GM21390 (cell line): ENCODE results near the gene AGAP1.

Experiments
- ATAC-seq: cut with Tn5 transposase; IDR thresholded peaks from one replicate; pipeline ENCODE4 v1.9.1; 2021; ENCODE audit not compliant: unreplicated experiment

AGAP1 gene

DNA sequence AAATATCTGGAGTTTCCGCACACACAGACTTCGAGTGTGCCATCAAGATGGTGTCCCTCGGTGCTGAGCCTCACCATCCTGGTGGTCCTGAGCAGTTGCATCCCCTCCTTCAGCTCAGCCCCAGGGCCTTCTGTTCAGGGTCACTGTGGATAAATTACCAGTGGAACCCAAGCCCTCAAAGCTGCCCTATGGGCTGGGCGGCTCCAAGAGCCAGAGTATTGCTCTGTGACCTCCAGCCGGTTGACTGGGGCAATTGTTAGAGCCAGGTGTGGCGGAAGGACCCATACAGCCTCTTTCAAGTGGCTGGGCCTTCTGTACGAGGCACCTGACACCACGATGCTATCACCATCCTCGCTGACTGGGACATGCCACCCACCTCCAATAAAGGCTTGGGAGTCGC is 458.9 kb downstream of the AGAP1 start:
- ATAC-seq = no peak

DNA sequence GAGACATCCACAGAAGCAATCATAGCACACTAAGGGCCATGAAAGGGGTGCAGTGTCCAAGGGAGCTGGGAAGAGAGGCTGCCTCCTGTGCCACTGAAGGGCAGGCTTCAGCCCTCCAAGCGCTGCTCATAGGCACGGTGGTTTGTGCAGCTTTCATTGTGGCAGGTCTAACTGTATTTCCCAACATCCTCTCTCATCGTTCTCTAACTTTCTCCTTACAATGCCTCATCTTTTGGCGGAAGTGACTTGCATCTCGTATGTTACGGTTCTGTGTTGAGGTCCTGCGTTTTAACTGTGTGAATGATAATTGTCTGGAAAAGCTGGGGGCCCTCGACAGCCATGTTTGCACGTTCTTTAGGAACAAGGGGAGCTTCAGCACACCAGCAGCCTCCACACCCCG is 460.4 kb downstream of the AGAP1 start:
- no peak for ATAC-seq

DNA sequence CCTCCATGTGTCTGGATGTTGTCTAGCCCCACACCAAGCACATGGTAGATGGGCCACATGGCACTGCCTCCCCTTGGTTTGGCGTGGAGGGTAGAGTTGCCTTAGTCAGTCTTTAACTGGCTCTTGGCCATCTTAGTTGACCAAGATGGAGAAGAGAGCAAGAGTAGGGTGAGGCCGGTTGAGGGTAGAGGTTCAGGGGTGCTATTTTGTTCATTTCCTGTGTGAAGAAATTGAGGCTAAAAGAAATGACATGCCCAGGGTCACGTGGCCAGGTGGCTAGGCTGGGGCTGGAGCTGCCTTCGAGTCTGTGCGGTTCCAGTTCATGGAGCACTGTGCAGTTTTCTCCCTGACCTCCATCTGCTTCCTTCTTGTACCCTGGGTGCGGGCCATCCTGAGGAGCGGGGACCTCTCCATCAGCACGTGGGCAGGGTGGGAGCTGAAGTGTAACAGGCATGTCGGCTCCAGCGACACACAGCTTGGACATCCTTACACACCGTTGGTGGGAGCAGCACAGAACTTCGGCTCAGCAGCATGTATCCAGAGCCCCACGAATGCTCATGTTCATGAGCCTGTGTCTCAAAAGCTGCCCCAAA is 461.1 kb downstream of the AGAP1 start:
- no peak for ATAC-seq

DNA sequence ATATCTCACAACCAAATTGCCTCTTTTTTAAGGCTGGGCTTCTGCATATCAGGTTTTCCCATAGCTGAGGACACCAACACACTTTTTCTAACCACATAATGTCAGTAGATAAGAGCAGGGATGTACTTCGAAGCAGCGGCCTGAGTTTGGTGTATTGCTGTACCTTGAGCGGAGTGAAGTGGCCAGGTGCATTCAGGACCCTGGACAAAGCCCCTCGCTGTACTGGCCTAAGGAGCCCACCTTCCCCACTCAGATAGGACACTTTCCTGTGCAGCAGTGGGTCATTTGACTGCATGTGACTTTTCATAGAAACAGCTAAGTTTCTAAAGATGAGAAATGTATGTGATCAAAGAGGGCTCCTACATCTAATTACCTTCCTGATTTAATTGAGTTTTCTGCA is 461.8 kb downstream of the AGAP1 start:
- ATAC-seq = no peak

DNA sequence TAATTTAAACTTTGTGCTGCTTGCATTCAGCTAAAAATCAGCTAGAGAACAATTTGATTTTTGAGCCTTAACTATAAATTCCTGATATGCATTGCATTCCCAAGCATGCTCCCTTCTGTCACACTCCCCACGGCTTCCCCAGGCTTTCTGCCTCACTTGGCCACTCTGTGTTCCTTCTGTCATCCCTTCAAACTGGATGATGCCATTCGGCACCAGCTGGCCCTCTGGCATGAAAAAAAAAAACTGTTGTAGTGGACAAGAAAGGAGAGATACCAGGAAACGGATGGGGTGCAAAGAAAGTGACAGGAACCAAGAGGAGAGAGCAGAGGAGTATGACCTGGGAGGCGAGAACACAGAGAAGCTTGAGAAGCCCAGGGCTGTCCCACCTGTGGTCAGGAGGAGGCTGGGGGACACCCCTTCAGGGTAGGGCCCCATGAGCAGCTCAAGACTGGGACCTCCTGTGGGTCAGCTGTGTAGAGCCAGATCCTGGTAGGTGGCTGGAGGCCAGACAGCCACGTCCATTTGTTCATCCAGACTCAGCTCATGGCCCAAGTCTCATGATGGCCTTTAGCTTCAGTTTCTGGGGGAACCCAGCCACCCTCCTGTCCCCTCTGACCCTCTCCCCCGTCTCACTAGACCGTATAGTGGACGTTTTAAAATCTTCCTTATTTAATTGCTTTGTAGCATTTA is 462.6 kb downstream of the AGAP1 start:
- ATAC-seq = no peak

DNA sequence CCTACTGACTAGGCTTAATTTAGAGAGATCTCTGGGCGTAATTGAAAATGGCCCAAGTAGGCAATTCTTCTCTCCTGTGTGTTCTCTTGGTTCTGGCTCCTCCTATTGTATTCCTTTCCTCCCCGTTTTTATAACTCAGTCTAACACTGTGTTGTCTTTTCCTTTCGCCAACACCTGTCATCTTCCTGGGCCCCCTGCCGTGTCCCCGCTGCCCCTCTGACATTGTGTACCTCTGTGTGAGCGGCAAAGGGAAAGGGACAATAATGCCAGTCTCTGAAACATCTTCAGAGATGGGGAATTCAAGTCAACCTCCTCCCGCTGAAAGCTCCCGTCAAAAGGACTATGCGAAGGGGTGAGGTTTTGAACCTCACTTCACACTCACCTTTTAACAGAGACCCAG is 463.4 kb downstream of the AGAP1 start:
- no peak for ATAC-seq

DNA sequence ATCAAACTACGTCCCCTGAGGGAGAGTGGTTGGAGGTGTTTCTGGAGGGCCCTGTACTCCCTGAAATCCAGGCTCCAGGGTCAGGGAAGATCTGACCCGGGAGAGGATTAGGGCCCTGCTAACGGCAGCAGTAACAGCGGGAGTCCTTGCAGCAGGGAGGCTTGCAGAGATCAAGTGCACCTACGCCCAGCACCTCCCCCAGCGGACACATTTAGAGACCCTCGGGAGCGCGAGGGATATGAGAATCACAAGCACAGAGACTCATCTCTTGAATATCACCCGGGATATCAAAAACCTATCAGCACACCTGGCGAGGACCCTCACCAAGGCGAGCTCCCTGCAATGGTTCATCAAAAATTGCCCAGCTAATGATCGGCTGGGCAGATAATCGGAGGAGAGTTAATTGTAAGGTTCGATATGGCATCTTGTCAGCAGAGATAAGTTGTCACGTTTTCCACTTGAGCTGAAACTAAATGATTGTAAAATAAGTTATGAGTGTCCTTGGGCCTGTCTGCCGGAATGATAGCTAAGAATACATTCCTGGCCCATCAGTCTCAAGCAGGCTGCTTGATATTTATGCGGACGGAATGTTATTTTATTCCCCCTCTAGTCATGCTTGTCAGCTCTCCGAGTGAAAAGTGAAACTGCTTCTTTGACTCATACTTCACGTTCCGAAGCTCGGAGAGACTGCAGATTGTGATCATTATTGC is 464.5 kb downstream of the AGAP1 start:
- no peak for ATAC-seq

DNA sequence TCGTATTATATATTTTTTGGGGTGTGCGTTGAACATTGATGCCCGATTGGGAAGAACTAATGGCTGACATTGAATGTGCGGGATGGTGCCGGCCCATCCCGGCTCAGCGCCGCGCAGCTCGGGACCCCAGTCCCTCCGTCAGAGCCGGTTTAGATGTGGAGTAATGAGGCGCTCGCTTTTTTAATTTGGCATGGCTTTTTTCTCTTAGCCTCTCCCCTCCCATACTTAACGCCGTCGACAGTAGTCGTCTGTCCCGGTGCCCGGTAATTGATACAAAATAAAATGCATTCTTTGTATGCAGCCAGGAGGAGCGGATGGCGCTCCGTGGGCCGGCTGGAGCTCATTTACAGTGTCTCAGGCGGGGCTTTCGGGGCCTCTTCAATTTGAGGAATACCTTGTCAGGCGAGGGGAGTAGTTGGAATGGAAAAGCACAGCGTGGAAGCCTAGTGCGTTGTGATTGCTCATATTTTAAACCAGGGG is 465.1 kb downstream of the AGAP1 start:
- ATAC-seq = no peak

DNA sequence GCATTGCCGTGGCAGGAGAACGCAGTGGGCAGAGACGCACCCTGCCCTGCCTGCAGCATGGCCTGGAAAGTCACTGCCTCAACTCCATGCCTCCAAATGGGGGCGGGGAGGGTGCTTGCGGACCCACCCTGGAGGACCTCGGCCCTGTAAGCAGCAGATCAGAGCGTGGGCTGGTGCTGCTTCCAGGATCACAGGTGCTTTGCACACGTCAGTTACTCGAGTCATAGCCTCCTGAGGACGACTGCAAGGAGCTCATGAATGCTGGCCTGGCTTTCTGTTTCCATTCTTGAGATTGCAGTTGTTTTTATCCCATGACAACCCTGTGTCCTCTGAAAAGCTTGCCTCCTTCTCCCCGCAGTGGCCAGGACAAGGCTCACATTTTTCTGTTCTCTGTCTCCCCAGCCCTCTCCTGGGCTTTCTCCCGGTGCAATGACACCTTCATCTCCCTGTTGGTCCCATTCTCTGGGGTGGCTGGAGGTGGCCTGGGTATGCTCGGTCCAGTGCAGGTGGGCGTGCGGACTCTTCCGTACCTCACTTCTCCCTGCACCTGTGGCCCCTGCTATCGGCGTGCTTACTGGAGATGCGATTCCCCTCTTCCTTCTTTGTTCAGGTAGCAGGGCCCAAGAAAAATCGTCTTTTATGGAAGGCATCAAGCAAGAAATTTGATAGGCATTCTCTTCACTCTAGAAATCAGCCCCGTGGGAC is 466.3 kb downstream of the AGAP1 start:
- ATAC-seq = no peak

DNA sequence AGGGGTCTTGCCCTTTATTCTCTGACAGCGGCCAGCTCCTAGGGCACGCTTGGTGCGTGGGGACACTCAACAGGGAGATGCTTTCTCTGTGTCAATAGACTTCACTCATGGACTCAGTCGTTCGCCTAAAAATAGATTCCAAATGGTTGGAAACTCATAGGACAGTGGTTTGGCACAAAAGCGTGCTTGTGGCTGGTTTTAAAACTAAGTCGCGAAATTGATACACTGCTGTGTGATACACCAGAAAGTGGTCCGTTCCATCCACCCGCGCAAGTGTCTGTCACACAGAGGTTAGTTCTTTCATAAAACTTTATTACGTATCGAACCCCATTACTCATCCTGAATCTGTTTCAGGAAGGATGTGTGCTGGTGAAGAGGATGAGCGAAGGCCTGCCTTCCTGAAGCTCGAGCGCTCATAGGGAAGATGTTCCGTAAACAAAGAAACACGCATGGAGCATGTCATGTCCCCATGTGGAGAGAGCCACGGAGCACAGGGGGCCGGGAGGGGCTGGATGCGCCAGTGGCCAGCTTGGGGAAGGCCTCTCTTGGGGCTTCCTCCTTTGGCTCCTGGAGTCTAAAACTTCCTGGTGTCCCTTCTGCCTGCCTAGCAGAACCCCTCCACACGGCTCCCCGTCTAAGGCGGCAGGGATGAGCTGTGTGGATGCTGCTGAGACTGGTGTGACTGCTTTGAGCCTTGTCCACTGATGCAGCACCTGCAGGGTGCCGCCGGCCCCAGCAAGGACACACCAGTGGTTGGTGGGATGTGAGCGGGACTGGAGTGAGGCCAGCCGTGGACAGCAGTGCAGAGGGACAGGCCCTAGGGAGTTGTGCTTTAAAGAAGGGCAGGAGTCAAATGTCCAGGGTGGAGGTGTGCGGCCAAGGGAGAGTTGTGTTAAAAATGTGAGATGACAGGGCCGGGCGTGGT is 467.1 kb downstream of the AGAP1 start:
- ATAC-seq = no peak

DNA sequence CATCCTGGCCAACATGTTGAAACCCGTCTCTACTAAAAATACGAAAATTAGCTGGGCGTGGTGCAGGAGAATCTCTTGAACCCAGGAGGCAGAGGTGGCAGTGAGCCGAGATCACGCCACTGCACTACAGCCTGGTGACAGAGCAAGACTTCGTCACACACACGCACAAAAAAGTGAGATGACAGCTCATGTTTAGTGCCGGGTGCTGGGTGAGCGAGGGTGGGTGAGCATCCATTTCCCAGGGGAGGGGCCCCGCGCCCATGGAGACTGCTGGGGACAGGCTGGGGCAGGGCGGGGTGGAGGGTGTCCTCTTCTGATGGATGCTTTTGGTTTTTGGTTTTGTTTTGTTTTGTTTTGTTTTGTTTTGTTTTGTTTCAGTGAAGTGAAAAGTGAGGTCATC is 467.9 kb downstream of the AGAP1 start:
- ATAC-seq = no peak

DNA sequence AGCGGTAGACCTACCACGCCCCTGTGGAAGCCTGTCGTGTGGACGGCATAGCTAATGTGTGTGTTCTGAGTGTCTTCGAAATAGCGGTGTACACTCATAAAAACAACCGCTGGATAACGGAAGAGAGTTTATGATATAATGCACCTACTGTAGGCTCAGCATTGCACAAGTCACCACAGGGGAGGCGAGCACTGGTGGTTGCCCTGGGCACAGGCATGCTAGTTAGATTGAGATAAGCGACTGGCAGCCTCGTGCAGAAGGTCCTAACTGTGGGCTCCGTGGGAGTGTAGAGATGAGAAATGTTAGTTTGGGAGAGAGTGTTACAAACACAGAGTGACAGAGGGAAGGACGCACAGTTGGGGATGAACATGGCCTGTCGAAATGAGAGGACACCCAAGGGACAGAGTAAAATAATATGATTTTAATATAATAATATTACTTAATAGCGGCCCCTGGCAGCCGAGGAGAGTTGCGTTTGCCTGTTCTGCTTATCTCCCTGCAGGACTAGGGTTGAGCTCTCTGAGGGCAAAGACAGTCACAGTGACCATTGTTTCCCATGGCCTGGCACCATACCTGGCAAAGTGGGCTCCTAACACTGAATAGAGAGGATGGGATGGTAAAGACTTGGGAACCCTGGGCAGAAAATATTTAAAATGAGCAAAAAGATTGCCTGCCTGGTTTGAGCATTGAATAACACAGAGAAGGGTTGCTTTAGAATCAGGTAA is 470.2 kb downstream of the AGAP1 start:
- ATAC-seq = no peak

DNA sequence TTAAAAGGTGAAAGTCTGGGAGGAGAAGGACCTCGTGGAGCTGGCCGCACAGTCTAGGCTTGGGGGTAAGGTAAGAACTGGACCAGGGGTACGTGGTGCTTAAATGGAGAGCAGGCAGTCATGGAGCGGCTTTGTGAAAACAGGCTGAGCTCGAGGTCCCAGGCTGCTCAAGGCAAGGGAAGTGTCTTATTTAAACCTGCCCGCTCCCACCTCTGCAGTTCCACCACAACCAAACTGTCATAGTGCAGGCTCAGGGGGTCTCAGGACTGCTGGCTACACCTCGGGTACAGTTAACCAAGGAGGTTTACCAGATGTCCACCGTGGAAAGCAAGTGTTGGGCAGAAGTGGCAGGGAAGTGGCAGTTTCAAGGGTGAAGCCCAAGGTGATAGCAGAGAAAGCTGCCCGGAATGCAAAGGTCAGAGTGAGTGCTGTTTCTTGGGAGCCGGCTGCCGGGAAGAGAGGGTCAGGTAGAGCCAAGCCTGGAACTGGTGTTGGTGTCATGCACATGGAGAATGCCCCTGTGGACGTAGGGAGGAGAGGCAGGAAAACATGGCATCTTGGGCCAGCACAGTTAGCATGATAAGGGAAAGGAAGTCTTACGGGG is 471.0 kb downstream of the AGAP1 start:
- no peak for ATAC-seq

DNA sequence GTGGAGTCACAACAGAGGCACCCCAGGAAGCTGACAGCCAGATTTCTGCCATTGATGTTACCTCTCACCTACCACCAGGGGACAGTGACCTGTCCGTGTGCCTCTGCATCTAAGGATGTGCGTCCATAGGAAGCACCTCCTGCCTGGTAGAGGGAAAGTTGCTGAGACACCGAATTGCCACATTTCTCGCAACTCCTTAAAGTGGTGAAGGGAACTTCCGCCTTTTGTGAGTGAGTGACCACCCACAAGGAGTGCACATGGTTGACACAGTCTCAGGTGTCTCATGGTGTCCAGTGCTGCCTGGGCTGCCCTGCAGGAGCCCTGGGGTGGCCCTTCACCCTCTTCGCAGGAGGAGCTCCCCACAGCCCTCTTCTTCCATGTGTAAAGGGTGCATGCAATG is 472.6 kb downstream of the AGAP1 start:
- no peak for ATAC-seq

DNA sequence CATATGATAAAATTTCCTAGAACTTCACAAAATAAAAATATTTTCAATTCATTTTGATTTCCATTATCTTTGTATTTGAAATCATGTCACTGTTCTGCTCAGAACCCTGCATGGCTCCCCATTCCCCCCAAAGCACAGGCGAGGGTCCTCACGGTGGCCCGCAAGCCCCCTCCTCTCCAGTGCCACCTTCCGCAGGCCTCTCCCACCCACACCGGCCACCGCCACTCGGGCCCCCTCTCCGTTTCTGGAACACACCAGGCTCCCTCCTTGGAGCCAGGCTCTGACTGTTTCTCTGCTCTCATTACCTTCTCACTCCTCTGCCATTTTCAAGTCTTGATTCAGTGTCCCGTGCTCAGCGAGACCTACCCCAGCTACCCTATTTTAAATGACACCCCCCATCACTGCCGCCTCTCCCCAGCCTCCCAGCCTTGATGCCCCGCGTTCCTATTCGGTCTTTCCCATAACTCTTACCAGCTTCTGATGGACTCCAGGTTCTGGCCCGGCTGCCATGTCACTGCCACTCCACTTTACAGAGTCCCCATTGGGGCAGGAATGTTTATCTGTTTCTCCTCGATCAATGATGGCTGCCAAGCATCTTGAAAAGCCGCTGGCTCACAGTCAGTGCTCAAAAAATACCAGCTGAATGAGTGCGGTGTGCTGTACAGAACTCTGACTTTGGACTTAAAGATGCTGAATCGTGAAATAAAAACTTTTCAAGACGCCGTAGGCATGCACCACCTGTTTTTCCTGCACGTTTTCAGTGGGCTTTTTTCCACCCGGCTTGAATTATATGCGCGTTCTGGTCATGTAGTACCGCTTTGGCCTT is 473.3 kb downstream of the AGAP1 start:
- ATAC-seq = no peak

DNA sequence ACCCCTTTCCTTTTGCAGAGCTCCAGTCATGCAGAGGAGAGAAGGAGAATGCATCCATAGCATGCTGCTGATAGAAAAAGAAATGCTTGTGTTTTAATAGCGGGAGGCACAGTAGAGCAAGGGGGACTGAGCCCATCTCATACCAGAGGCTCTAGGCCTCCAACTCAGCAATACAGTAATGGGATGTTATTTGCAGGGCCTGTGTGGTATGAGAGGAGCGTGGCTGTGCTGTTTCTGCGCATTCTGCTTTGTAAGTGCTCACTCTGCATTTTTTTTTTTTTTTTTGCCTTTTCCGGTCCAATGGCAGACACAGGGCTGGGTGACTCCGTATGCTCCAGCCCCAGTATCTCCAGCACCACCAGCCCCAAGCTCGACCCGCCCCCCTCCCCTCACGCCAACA is 474.3 kb downstream of the AGAP1 start:
- no peak for ATAC-seq

DNA sequence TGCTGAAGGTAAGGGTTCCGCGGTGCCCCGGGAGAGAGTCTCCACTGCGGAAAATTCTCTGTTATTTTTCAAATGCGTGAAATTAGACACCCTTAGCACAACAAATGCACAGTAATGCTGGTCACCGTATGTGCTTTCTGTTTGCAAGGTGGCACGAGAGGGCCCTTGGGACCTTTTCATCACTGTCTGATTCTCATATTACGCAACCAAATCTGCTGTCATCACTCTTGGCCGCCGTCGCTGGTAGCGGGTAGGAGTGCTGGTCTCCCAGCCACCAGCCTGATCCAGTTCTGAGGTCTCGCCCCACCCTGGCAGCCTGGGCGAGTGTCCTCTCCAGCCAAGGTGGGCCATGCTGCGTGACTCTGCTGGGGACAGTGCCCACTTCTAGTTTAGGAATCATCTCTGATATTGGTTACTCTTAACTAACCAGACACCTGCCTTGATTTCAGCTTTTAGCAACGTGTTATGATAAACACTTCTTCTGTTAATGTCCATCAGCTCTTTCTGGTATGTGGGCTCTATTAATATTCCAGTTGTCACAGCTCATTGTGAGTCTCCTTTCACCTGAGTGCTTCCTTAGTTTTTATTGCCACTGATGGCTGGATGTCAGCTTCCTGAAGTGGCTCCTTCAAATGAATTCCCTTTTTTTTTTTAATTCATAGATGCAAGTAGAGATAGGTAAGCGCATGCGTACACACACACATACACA is 474.9 kb downstream of the AGAP1 start:
- ATAC-seq = no peak
